Muscle of back (tissue), 11 donors: ENCODE measurements around the gene RPS2. TPM values are rescaled to one million over a fixed set of nuclear protein-coding genes. Genes with fewer than 3 reads are reported as not detected.

ENCODE experiments used
- DNase-seq, 3 donors: peaks; one replicate each; pipeline versions ENCODE4 v3.0.0 to v3.0.0-alpha.2; 2013
- polyA plus RNA-seq, 10 donors: library from polyadenylated mRNA; unstranded; fragments of 120-200 nt; gene quantifications; one replicate each; pipeline ENCODE4 v1.2.1, GENCODE V29; 2013; ENCODE audit not compliant: insufficient read length in 10 of 10

RPS2 gene
- polyA plus RNA-seq, 10 donors = 2,391 to 3,374 (median 3,214) TPM

DNA sequence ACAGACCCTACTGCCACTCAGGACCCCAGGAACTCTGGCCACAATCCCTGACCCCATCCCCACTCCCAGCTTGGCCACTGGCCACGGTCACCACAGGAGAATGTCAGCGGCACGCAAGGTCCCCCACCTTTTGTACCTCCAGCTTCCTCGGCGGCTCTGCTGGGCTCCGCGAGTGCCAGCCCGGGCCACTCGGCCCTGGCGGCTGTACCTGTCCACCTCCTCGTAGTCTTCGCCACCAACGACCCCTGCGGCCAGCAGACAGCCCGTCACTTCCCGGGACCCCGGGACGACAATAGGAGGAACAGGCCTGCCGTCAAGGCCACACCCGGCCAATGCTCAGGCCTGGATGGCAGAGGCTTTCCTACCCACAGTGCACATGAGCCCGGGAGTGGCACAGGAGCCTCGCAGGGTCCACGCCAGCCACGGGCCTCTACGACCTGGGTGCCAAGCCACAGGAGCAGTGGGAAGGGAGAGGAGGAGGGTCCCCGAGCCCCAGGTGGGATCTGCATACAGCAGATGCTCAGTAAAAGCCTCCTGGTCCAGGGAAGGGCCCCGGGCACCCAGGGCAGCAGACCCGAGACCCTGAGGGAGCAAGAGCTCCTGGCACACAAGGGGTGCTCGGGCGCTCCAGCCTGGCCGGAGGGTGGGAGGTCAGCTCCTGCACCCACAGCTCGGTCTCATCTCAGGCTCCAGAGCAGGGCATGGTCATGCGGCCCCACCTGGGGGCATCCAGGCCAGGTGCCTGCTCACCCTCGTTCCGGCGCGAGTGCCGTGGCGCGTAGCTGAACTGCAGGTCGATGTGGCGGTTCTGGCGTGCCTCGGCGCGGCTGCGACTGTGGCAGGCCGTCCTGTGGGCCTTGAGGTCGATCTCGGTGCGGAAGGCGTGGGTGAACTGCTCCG lies 37.1 kb upstream of the RPS2 start:
- DNase-seq = no peak

GRCh38 chr16:2001035-2001434 lies 36.4 kb upstream of the RPS2 start:
- DNase-seq = no peak

- DNase-seq = no peak
Observed at GRCh38 chr16:1999866-2000514, 35.4 kb upstream of the RPS2 start.

- DNase-seq = no peak
Observed at GRCh38 chr16:1998852-1999801, 34.5 kb upstream of the RPS2 start.

GRCh38 chr16:1998360-1998835 lies 33.8 kb upstream of the RPS2 start:
- no peak for DNase-seq

DNA sequence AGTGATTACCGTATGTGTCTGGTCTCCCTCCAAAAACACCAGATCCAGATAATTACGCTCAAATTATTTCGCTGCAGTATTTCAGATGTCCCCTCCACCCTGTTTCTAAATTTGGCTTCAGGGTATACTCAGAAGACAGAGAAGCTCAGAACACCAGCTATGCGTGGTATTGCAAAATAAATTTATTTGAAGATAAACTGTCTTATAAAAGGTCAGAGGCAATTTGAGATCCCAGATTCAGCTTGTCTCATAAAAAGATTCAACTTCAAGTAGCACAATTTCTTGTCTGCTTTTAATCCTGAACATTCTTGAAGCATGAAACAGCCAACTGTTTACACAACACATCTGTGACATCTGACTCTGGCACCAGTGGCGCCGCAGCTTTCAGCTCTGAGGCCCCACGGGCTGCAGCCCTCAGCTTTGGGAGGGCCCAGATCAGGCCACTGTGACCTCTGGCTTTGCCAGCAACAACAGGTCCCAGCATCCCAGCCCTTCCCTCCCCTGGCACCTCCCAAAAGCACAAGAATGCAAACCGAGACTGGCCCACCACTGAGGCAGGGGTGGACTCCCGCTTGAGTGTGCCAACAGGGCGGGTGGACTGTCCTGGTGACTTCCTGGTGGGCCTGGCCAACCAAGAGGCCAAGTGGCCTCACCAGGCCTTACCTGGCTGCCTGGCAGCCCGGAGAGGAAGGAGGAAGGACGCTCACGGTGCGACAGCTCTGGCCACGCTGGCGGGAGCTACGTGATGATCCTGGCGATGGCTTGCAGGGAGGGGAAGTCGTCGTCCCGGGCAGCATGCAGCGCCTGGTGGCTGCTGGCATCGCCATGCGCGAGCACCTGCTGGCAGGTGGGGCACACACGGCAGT lies 33.1 kb upstream of the RPS2 start:
- DNase-seq = no peak

GRCh38 chr16:1993731-1994131 lies 29.1 kb upstream of the RPS2 start:
- DNase-seq = no peak

DNA sequence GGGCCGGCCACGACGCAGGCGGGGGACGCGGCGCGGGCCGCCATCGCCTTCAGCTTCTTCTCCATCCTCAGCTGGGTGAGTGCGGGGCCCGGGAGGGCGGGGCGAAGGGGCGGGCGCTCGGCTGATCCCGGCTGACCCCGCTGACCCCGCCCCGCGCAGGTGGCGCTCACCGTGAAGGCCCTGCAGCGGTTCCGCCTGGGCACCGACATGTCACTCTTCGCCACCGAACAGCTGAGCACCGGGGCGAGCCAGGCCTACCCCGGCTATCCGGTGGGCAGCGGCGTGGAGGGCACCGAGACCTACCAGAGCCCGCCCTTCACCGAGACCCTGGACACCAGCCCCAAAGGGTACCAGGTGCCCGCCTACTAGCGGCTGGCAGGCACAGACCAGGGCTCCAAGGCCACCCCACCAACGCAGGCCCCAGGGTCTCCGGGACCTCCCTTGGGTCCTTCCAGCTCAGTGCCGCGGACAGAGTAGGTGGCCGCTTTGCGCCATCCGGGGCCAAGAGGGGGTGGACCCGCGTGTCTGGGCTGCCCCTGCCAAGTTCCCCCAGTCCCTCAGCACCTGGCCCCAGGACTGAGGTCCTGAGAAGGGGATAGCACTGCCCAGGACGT lies 28.2 kb upstream of the RPS2 start:
- DNase-seq = no peak

GRCh38 chr16:1991948-1992703 lies 27.5 kb upstream of the RPS2 start:
- DNase-seq = peak; percentile 86 to 88 (median 88)

DNA sequence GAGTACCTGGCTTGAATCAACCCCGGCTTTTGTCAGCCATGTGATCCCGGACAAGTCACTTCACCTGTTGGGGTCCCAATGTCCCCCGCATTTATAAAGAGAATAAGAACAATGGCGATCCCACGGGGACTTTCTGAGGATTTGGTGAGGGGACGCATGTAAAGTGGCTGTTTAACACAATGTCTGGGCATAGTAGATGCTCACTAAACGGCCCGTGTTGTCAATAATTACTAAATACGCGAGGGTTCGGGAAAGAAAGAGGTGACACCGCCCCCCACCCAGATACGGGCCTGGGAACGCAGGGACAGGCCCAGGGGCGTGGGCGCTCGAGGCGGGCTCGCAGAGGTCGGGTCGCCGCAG lies 26.9 kb upstream of the RPS2 start:
- DNase-seq = no peak

DNA sequence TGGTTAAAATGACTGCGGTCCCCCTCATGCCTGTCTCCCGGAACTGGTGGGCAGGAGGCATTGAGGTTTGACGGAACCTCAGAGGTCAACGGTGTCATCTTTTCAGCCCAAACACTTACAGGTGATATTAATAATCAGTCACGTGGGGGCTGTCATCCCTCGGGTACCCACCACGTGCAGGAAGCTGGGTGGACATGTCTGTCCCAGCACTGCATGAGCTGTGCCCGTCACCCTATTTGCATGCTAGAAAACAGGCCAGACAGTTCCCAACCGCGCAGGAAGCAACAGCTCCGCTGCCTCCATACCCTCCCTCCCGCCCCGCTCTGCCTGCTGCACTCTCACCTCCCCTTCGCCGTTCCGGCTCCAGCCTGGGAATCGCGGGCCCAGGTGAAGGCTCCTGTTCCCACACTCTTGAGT lies 26.5 kb upstream of the RPS2 start:
- DNase-seq = no peak

- DNase-seq = no peak
Observed at GRCh38 chr16:1990351-1991134, 25.9 kb upstream of the RPS2 start.

- no peak for DNase-seq
Observed at GRCh38 chr16:1990101-1990350, 25.4 kb upstream of the RPS2 start.

GRCh38 chr16:1989209-1990100 lies 24.8 kb upstream of the RPS2 start, which contains the start of gene SYNGR3:
Gene SYNGR3, plus strand, starts transcription at chr16:1989970. Its CDS starts 133 bp downstream, at chr16:1990103.
- no peak for DNase-seq

- no peak for DNase-seq
Observed at GRCh38 chr16:1987198-1987597, 22.6 kb upstream of the RPS2 start.

- DNase-seq = no peak
Observed at GRCh38 chr16:1985466-1986150, 21.0 kb upstream of the RPS2 start.
